DLD1 (cell line): ENCODE data around the gene SLC5A10.

ENCODE experiments used
- in situ Hi-C: cut with HindIII; loops from 2 replicates; pipeline ENCODE4 v1.10.0; 2017; ENCODE audit warnings: low sequenced_read_pairs

The SLC5A10 gene

GRCh38 chr17:18963126-18964017 lies 11.4 kb downstream of the SLC5A10 start:
- in situ Hi-C loops: no loop called here

- in situ Hi-C loops: no loop called here
These were observed 12.0 kb downstream of the SLC5A10 start for GRCh38 chr17:18964018-18964351.

- in situ Hi-C loops: no loop called here
These were observed 12.6 kb downstream of the SLC5A10 start for GRCh38 chr17:18964550-18964949.

- in situ Hi-C loops: no loop called here
These were observed 13.7 kb downstream of the SLC5A10 start for GRCh38 chr17:18965530-18966236.

GRCh38 chr17:18966831-18967624 lies 15.1 kb downstream of the SLC5A10 start:
- in situ Hi-C loops: no loop called here

GRCh38 chr17:18967916-18968315 lies 16.0 kb downstream of the SLC5A10 start:
- in situ Hi-C loops: no loop called here

GRCh38 chr17:18968345-18968744 lies 16.4 kb downstream of the SLC5A10 start:
- in situ Hi-C loops: no loop called here

- in situ Hi-C loops: no loop called here
These were observed 17.3 kb downstream of the SLC5A10 start for GRCh38 chr17:18968945-18969887.

GRCh38 chr17:18970582-18971480 lies 18.9 kb downstream of the SLC5A10 start:
- in situ Hi-C loops: no loop called here

- in situ Hi-C loops: no loop called here
These were observed 19.8 kb downstream of the SLC5A10 start for GRCh38 chr17:18971801-18972200.

GRCh38 chr17:18974407-18975149 lies 22.6 kb downstream of the SLC5A10 start:
- in situ Hi-C loops: no loop called here

- in situ Hi-C loops: no loop called here
These were observed 23.6 kb downstream of the SLC5A10 start for GRCh38 chr17:18975597-18975996.

- in situ Hi-C loops: no loop called here
These were observed 24.2 kb downstream of the SLC5A10 start for GRCh38 chr17:18976201-18976600.

- in situ Hi-C loops: no loop called here
These were observed 25.1 kb downstream of the SLC5A10 start for GRCh38 chr17:18977021-18977420.

- in situ Hi-C loops: no loop called here
These were observed 25.7 kb downstream of the SLC5A10 start for GRCh38 chr17:18977646-18978045.

- in situ Hi-C loops: no loop called here
These were observed 26.1 kb downstream of the SLC5A10 start for GRCh38 chr17:18978050-18978449.

- in situ Hi-C loops: no loop called here
These were observed 26.7 kb downstream of the SLC5A10 start for GRCh38 chr17:18978655-18979054.

GRCh38 chr17:18980682-18981334 lies 28.8 kb downstream of the SLC5A10 start:
- in situ Hi-C loops: no loop called here
